Testis (tissue), 3 donors: ENCODE results near the gene G0S2. TPM values are rescaled to one million over a fixed set of nuclear protein-coding genes. Genes with fewer than 3 reads are reported as not detected.

Experiments
- DNase-seq: peaks from one replicate; pipeline ENCODE4 v3.0.0-alpha.2; 2019
- H3K27ac ChIP-seq, 2 donors: fragments of 200-600 bp; sonication (generic); one replicate each; pipeline ENCODE4 v1.5.1; 2019
- H3K27me3 ChIP-seq: fragments of 200-600 bp; sonication (generic); one replicate; pipeline ENCODE4 v1.5.1; 2019
- H3K36me3 ChIP-seq: fragments of 200-600 bp; sonication (generic); one replicate; pipeline ENCODE4 v1.5.1; 2017; ENCODE audit warnings: low read depth; ENCODE audit errors: missing control alignments
- H3K4me1 ChIP-seq: fragments of 200-600 bp; sonication (generic); one replicate; pipeline ENCODE4 v1.5.1; 2019
- H3K4me3 ChIP-seq, 2 donors: fragments of 200-600 bp; sonication (generic); one replicate each; pipeline ENCODE4 v1.5.1; 2017 to 2019
- H3K9me3 ChIP-seq: fragments of 200-600 bp; sonication (generic); one replicate; pipeline ENCODE4 v1.5.1; 2017
- POLR2A ChIP-seq: fragments of 450-650 bp; IDR thresholded peaks from one replicate; pipeline ENCODE4 v1.6.1; 2017; ENCODE audit warnings: antibody characterized with exemption, mild to moderate bottlenecking, moderate library complexity
- WGBS, 2 donors: methylation state at CpG; one replicate each; pipeline ENCODE4 v1.1.5; 2018; 5-methylcytosine and 5-hydroxymethylcytosine counted together
- intact Hi-C: fragments of 100-400 bp; cut with DNase I; formaldehyde crosslinking; loops from one replicate; pipeline ENCODE4 v1.15.1; 2023; ENCODE audit warnings: low total_unique reads
- polyA plus RNA-seq: library from polyadenylated mRNA; stranded (reverse); fragments of 350-450 nt; fragmentation: Illumina TruSeq; extraction: RNeasy Lipid Tissue Mini Kit (QIAGEN cat#74804); gene quantifications from one replicate; pipeline ENCODE4 v1.2.3, GENCODE V29; 2014; ENCODE audit warnings: low read depth, low replicate concordance; ENCODE audit not compliant: insufficient read depth
- total RNA-seq, 2 donors: library from RNA; depleted of rRNA; stranded (reverse); fragments of >200 nt; gene quantifications; one replicate each; pipeline ENCODE4 v1.2.3, GENCODE V29; 2016
- TF ChIP-seq, protein P1 (sequence below), 3 experiments: fragments of 450-650 bp in 2 of 3; fragments of 200-600 bp in 1 of 3; sonication (generic) in 1 of 3; IDR thresholded peaks; one replicate each; pipeline ENCODE4 v1.5.1; 2016 to 2019; ENCODE audit warnings: antibody characterized with exemption in 3 of 3, mild to moderate bottlenecking in 2 of 3, moderate library complexity in 1 of 3

G0S2 gene
- total and polyA plus RNA-seq, 3 donors from 2014 or later = 59.1 to 84.1 (median 73.5) TPM

DNA sequence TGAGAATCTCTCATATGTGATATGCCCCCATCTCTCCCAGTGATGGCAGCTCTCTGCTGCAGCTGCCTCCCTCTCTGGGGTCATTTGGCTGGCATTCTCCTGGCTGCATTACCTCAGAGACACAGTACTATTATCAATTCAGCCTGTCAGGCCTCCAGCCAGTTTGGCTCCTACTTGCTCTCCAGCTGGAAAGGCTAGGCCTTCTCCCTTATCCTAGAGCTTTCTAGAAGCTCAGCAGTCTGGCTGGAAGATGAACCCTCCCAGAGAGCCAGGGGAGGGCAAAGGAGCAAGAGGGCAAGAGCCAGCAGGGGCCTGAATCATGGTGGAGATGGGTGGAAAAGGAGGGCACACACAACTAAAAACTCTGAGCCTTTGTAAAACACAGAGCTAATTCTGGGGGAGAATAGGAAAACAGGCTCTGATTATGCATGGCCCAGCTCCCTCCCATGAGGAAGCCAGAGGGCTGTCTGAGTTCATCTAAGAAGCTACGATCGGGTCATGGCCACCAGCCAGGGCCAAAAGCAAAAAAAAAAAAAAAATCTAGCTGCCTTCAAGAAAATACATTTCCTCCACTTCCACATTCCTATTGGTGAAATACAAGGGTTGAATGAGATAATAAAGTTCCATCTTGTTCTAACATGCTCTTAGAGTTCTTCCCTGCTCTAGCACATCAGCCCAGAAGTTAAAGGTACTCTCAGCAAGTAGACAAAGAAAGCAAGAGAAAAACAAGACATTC is 31.8 kb upstream of the G0S2 start:
- Histone ChIP-seq H3K4me3 (no peak overlapping the region), H3K27ac (peak overlapping the region; percentile 5 to 58), H3K4me1 (peaks cover 36% of the 10 kb centered on the region), H3K9me3 (no peaks in the 10 kb centered on the region), H3K36me3 (no peaks in the 10 kb centered on the region), H3K27me3 (no peaks in the 10 kb centered on the region)
- WGBS, 2 donors = 4 to 43% methylated on average over 2 of the region's 2 CpGs
- peak; percentile 67 for DNase-seq
- no peak for TF ChIP-seq POLR2A
- TF ChIP-seq, protein P1, sequence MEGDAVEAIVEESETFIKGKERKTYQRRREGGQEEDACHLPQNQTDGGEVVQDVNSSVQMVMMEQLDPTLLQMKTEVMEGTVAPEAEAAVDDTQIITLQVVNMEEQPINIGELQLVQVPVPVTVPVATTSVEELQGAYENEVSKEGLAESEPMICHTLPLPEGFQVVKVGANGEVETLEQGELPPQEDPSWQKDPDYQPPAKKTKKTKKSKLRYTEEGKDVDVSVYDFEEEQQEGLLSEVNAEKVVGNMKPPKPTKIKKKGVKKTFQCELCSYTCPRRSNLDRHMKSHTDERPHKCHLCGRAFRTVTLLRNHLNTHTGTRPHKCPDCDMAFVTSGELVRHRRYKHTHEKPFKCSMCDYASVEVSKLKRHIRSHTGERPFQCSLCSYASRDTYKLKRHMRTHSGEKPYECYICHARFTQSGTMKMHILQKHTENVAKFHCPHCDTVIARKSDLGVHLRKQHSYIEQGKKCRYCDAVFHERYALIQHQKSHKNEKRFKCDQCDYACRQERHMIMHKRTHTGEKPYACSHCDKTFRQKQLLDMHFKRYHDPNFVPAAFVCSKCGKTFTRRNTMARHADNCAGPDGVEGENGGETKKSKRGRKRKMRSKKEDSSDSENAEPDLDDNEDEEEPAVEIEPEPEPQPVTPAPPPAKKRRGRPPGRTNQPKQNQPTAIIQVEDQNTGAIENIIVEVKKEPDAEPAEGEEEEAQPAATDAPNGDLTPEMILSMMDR (IDR thresholded peaks at IDR 0.05) = no peak
- intact Hi-C loops = no loop called here

DNA sequence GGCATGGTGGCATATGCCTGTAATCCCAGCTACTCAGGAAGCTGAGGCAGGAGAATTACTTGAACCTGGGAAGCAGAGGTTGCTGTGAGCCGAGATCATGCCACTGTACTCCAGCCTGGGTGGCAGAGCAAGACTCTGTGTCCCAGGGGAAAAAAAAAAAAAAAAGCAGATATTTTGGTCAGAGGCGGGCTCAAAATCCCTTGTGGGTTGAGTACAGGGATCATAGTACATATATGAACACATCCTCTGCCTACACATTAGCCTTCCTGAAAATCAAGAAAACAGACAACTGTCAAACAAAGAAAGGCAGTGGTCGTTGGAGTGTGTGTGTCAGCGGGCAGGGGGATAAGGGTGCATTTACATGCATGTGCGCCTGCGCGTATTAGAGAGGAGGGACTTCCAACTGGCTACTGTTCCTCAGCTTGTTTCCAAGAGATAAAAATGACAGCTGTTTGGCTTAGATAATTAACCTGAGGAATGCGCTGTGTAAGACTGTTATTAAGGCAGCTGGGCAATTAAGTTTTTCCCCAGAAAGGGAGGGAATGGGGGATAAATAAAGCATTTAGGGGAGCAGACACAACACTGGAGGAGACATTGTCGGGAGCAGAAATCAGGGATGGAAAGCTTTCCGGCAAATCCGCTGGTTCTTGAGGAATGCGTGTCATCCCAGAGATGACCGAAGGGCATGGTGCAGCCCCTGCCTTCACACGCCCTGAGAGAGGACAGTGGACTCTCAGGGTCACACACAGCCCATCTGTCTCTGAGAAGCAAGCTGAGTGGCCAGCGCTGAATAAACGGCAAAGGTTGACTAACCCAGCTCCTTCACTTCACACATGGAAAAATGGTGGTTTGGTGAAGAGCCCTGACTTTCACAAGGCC is 29.4 kb upstream of the G0S2 start:
- Histone ChIP-seq H3K9me3 (no peaks in the 10 kb centered on the region), H3K27ac (no peak overlapping the region), H3K4me1 (peaks cover 41% of the 10 kb centered on the region), H3K36me3 (no peaks in the 10 kb centered on the region), H3K27me3 (no peaks in the 10 kb centered on the region), H3K4me3 (no peak overlapping the region)
- 55 to 63% methylated on average over 16 of the region's 16 CpGs for WGBS, 2 donors
- TF ChIP-seq, protein P1 (IDR thresholded peaks at IDR 0.05) = no peak
- no peak for TF ChIP-seq POLR2A
- intact Hi-C loops = no loop called here
- no peak for DNase-seq

DNA sequence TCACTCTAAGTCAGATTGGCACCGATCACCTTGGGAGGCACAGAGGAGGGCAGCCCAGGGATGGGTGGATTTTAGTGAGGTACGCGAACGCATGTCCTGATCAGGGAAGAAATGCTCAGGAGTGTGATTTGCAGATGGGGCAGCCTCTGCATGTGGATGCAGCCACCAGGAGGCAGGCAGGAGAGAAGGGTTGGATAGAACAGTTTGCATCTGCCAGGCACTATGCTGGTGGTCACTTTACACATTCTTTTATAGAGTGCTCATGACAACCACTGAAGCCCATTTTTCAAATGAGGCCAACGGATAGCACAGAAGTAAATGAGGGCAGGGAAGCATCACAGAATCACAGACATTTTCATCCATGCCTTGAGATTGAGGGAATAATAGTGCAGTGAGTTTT is 28.7 kb upstream of the G0S2 start:
- Histone ChIP-seq H3K9me3 (no peaks in the 10 kb centered on the region), H3K27me3 (no peaks in the 10 kb centered on the region), H3K4me3 (no peak overlapping the region), H3K27ac (no peak overlapping the region), H3K4me1 (peaks cover 38% of the 10 kb centered on the region), H3K36me3 (no peaks in the 10 kb centered on the region)
- intact Hi-C loops = no loop called here
- 93 to 94% methylated on average over 5 of the region's 5 CpGs for WGBS, 2 donors
- no peak for DNase-seq
- TF ChIP-seq, protein P1 (IDR thresholded peaks at IDR 0.05) = no peak
- TF ChIP-seq POLR2A = no peak

DNA sequence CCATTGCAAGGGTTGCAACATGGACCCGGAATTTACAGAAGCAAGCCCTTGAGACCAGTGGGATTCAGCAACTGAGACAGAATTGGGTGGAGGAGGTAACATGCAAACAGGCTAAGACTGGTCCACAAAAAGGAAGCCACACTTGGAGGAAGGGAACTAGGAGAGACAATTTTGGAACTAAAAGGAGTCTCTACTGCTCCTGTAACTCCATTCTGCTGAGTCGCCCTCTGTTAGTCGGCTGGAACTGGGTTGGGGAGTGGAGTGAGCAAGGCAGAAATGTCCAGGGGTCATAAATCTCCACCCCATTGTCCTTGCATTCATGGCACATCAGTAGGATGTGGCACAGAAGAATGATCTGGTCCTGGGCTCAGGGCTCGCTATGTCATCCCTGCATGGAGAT is 28.1 kb upstream of the G0S2 start:
- no peak overlapping the region for H3K4me3 ChIP-seq
- no peak overlapping the region for H3K27ac ChIP-seq
- TF ChIP-seq, protein P1 (IDR thresholded peaks at IDR 0.05) = no peak
- no peak for TF ChIP-seq POLR2A
- no peak for DNase-seq
- 74 to 77% methylated on average over 4 of the region's 4 CpGs for WGBS, 2 donors
- H3K9me3 ChIP-seq = no peaks in the 10 kb centered on the region
- intact Hi-C loops = no loop called here
- H3K27me3 ChIP-seq = no peaks in the 10 kb centered on the region
- no peaks in the 10 kb centered on the region for H3K36me3 ChIP-seq
- H3K4me1 ChIP-seq = peaks cover 35% of the 10 kb centered on the region
